ENCODE results near the gene H2BK1.

The H2BK1 gene

DNA sequence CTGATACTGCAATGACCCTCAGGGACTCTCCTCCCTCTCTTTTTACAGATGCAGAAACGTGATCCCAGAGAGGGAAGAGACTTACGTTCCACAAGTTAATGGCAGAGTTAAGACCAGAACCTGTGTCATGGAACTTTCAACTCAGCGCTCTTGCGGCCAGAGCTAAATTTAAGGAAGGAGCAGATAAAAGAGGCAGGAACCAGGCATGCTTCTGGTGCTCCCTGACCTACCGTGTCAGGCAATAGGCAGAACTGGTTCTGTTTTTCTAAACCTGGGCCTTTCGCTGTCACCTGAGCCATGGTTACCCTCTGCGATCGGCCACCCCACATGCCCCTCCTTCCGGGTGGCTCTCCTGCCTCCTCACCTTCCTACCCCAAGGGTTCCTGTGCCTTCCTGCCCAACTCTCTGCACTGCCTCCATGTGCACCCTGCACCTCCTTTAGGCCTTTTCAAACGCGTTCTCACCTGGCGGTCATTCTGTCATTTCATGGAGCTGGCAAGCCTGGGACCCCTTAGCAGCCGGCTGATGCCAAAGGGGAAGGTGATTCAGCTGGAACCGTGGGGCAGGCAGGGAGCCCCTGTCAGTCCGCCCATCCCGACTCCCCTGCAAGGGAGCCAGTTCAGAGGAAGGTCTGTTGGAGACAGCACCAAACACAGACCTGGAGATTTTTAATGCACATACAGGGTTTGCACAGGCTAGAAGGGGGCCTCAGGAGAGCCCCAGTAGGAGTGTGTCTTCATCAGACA lies 35.1 kb downstream of the H2BK1 start:
- no peak for DNase-seq

- no peak for DNase-seq
Measured at GRCh38 chr7:151174246-151175046, 35.8 kb downstream of the H2BK1 start.

- no peak for DNase-seq
Measured at GRCh38 chr7:151173386-151174245, 36.7 kb downstream of the H2BK1 start.

- DNase-seq: peak; percentile 61
Measured at GRCh38 chr7:151172273-151173141, 37.8 kb downstream of the H2BK1 start.

- no peak for DNase-seq
Measured at GRCh38 chr7:151168787-151169162, 41.5 kb downstream of the H2BK1 start.

DNA sequence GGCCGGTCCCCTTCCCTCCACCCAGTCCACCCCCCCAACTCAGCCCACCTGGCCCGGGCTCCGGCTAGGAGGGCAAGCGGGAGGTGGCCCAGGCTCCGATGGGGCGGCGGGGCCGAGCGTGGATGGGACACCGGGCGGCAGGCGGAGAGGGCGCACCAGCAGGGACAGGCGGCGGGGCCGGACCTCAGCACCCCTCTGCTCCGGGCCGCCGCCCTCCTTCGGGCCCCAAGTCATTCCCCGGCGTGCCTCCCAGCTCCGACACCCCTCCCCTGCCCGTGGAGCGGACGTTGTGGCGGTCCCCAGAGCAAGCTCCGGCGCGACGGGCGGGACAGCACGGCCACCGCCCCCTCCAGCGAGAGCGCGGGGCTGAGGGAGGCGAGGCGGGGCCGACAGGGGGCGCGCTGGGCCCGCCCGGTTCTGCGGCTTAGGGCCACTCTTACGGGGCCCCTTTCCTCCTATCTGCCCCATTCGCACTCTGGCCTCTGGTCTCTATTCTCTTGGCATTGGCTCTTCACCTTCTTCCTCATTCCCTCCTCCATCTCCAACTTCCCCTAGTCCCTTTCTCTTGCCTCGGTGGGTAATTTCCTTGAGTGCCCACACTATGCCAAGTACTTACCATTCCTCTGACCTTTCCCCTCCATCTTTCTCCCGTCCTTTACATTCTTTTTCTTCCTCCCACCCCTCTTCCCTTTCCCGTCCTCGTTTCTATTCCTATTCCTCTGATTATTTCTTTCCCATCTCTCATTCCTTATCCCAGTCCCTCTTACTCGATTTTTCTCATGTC lies 42.1 kb downstream of the H2BK1 start:
- DNase-seq: no peak

DNA sequence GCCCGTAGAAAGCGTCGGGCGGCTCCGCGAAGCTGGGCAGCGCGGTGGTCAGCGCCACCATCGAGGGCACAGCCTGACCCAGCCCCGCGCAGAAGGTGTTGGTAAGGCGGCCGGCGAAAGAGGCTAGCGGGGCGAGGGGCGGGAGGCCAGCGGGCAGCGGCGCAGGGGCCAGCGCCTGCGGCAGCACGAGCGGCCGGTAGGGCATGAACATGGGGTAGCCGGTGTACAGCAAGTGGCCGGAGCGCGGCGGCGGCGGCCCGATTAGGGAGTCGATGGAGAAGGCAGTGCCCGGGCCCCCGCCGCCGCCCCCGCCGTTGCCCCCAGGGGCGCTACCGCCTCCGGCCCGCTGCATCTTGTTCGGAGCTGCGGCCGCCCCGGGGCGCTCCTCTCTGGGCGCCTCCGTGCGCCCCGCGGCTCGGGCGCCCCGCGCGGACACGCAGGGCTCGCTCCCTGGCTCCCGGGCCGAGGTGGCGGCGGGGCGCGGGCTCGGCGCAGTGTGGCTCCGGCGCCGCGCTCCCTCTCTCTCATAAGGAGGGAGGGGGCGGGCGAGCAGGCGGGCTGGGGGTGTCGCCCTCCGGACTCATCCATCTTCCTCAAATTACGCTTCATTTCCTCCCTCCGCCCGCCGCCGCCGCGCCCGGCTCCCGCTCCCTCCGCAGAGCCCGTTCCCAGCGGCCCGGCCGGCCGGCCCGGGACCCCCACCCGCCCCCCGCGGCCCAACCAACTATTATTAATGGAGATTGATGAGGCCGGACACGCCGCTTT lies 42.9 kb downstream of the H2BK1 start, which contains the start of gene GBX1:
GBX1 (minus strand) TSS at position 498 of the 765 bp plus-strand sequence; CDS start at position 352, 146 bp downstream.
- DNase-seq: no peak

DNA sequence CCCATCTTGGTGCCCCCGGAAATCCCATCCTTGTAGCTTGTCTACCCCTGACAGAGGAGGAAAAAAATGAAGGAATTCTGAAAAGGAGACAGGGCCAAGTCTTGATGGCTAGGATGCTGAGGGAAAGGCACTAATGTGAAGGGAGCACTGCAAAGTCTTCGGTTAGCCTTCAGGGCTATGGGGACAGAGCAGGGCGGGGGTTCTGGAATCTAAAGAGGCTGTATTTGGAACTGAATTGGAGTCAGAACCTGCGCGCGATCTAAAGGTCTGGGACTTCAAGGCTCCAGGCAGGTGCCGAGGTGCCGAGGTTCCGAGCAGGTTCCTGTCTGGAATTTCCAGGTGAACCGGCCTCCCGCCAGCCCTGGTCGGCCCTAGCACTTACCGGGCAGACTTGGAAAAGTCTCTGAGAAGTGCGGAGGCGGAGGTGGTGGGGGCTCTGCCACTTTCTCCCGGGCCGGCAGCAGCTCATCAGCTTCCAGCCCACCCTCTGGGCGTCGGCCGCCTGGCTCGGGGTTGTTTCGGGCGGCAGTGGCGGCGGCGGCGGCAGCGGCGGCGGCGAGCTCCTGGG lies 43.6 kb downstream of the H2BK1 start:
- no peak for DNase-seq

DNA sequence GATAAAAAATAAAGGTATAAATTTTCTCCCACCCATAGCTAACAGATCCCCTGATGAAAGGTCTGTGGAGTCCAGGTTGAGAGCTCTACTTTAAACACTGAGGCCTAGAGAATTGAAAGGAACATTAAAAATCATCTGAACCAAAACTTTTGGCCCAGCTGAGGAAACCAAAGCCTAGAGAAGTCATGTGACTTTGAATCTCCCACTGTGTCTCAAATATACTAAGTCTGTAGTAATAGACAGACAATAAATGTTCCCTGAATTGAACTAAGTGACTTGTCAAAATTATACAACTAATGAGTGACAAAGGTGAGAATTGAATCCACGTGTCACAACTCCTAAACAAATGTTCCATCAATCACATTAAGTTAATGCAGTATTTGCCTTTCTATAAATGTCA lies 48.5 kb downstream of the H2BK1 start:
- no peak for DNase-seq

Data from KG1 (cell line).